Measurements from ENCODE around the gene BICDL2.

The BICDL2 gene

GRCh38 chr16:3022684-3023414 lies 13.9 kb downstream of the BICDL2 start:
- no peaks in the 10 kb centered on the region for H4K20me1 ChIP-seq (ENCODE audit: insufficient read depth)
- no peak overlapping the region for H3K9ac ChIP-seq
- H3K4me2 ChIP-seq, result peak overlapping the region; percentile 79
- H3K27me3 ChIP-seq (ENCODE audit: insufficient read depth, low read depth), result peaks cover 6% of the 10 kb centered on the region; the same call in 1 of the 2 replicates
- no peak overlapping the region for H3K4me3 ChIP-seq (IDR thresholded peaks at IDR 0.05; ENCODE audit: insufficient read depth, low read depth, low read length)
- H3K4me1 ChIP-seq (ENCODE audit: low read depth, poor library complexity, severe bottlenecking), result peaks cover 51% of the 10 kb centered on the region
- H2AFZ ChIP-seq (ENCODE audit: low read depth), result no peak overlapping the region
- H3K79me2 ChIP-seq (ENCODE audit: insufficient read depth, low read depth), result no peaks in the 10 kb centered on the region
- no peaks in the 10 kb centered on the region for H3K36me3 ChIP-seq (ENCODE audit: insufficient read depth)
- TF ChIP-seq CTCF (conservative IDR thresholded peaks at IDR 0.05; ENCODE audit: low read depth, low read length), result no peak
- H3K27ac ChIP-seq, result no peak overlapping the region

GRCh38 chr16:3022208-3022683 lies 14.5 kb downstream of the BICDL2 start:
- Histone ChIP-seq H4K20me1 (ENCODE audit: insufficient read depth) (no peaks in the 10 kb centered on the region), H3K4me3 (IDR thresholded peaks at IDR 0.05; ENCODE audit: insufficient read depth, low read depth, low read length) (no peak overlapping the region), H3K4me1 (ENCODE audit: low read depth, poor library complexity, severe bottlenecking) (peaks cover 45% of the 10 kb centered on the region), H3K79me2 (ENCODE audit: insufficient read depth, low read depth) (no peaks in the 10 kb centered on the region), H3K36me3 (ENCODE audit: insufficient read depth) (no peaks in the 10 kb centered on the region), H3K27me3 (ENCODE audit: insufficient read depth, low read depth) (peaks cover 6% of the 10 kb centered on the region; the same call in 1 of the 2 replicates), H2AFZ (ENCODE audit: low read depth) (no peak overlapping the region), H3K4me2 (peak overlapping the region; percentile 99), H3K9ac (no peak overlapping the region), H3K27ac (no peak overlapping the region)
- no peak for TF ChIP-seq CTCF (conservative IDR thresholded peaks at IDR 0.05; ENCODE audit: low read depth, low read length)

GRCh38 chr16:3021449-3022207 lies 15.1 kb downstream of the BICDL2 start:
- Histone ChIP-seq H3K79me2 (ENCODE audit: insufficient read depth, low read depth) (no peaks in the 10 kb centered on the region), H3K9ac (no peak overlapping the region), H3K4me2 (peak overlapping the region; percentile 99), H3K4me1 (ENCODE audit: low read depth, poor library complexity, severe bottlenecking) (peaks cover 44% of the 10 kb centered on the region), H4K20me1 (ENCODE audit: insufficient read depth) (no peaks in the 10 kb centered on the region), H3K27me3 (ENCODE audit: insufficient read depth, low read depth) (peaks cover 6% of the 10 kb centered on the region; the same call in 1 of the 2 replicates), H2AFZ (ENCODE audit: low read depth) (peak overlapping the region; percentile 98; the same call in 1 of the 2 replicates), H3K4me3 (IDR thresholded peaks at IDR 0.05; ENCODE audit: insufficient read depth, low read depth, low read length) (no peak overlapping the region), H3K36me3 (ENCODE audit: insufficient read depth) (no peaks in the 10 kb centered on the region), H3K27ac (no peak overlapping the region)
- TF ChIP-seq CTCF (conservative IDR thresholded peaks at IDR 0.05; ENCODE audit: low read depth, low read length), result 0 out of 2 replicates have a peak, but pooled peaks have one; percentile 18

- peak overlapping the region; percentile 99 for H3K4me2 ChIP-seq
- peaks cover 44% of the 10 kb centered on the region for H3K4me1 ChIP-seq (ENCODE audit: low read depth, poor library complexity, severe bottlenecking)
- H3K27ac ChIP-seq, result no peak overlapping the region
- H3K4me3 ChIP-seq (IDR thresholded peaks at IDR 0.05; ENCODE audit: insufficient read depth, low read depth, low read length), result no peak overlapping the region
- H3K27me3 ChIP-seq (ENCODE audit: insufficient read depth, low read depth), result peaks cover 7% of the 10 kb centered on the region
- H3K36me3 ChIP-seq (ENCODE audit: insufficient read depth), result no peaks in the 10 kb centered on the region
- H2AFZ ChIP-seq (ENCODE audit: low read depth), result peak overlapping the region; percentile 98
- no peaks in the 10 kb centered on the region for H4K20me1 ChIP-seq (ENCODE audit: insufficient read depth)
- H3K9ac ChIP-seq, result peak overlapping the region; percentile 48; the same call in 1 of the 2 replicates
- TF ChIP-seq CTCF (conservative IDR thresholded peaks at IDR 0.05; ENCODE audit: low read depth, low read length), result no peak
- H3K79me2 ChIP-seq (ENCODE audit: insufficient read depth, low read depth), result no peaks in the 10 kb centered on the region
Observed at GRCh38 chr16:3020604-3021448, 15.9 kb downstream of the BICDL2 start.
